HG02610 (cell line): ENCODE measurements around the gene LRRC45.
"Not testable (repeated sequence)": the region's sequence is repeated elsewhere in the genome, so short reads cannot be mapped to it uniquely, and the experiment has no call there.

ENCODE experiments used
- ATAC-seq: cut with Tn5 transposase; IDR thresholded peaks from one replicate; pipeline ENCODE4 v1.9.1; 2021; ENCODE audit warnings: mild to moderate bottlenecking, moderate library complexity; ENCODE audit not compliant: unreplicated experiment

LRRC45 gene

GRCh38 chr17:82022981-82023446, at the start of gene LRRC45:
Gene LRRC45 (plus strand): TSS chr17:82023305. CDS start chr17:82023644, 339 bp downstream.
- peak; percentile 89 for ATAC-seq

- no peak for ATAC-seq
Measured at GRCh38 chr17:81973432-81973831, 49.7 kb upstream of the LRRC45 start.

- ATAC-seq, result peak; percentile 20
Measured at GRCh38 chr17:81976332-81977210, 46.5 kb upstream of the LRRC45 start.

- peak; percentile 68 for ATAC-seq
Measured at GRCh38 chr17:81977211-81977808, 45.8 kb upstream of the LRRC45 start, which contains the start of gene ASPSCR1. Gene ASPSCR1 (plus strand): TSS chr17:81977629. CDS start chr17:81977647, 18 bp downstream.

GRCh38 chr17:81978524-81979298, 44.4 kb upstream of the LRRC45 start:
- ATAC-seq, result no peak

GRCh38 chr17:81980122-81980521, 43.0 kb upstream of the LRRC45 start:
- ATAC-seq, result no peak

- no peak for ATAC-seq
Measured at GRCh38 chr17:81980707-81981343, 42.3 kb upstream of the LRRC45 start.

GRCh38 chr17:81981511-81981910, 41.6 kb upstream of the LRRC45 start:
- not testable (repeated sequence) for ATAC-seq

GRCh38 chr17:81983011-81983638, 40.0 kb upstream of the LRRC45 start:
- no peak for ATAC-seq

GRCh38 chr17:81983639-81984373, 39.3 kb upstream of the LRRC45 start:
- ATAC-seq, result no peak

- ATAC-seq, result no peak
Measured at GRCh38 chr17:81984773-81985410, 38.2 kb upstream of the LRRC45 start.

- no peak for ATAC-seq
Measured at GRCh38 chr17:81986606-81987005, 36.5 kb upstream of the LRRC45 start.

GRCh38 chr17:81987161-81987770, 35.8 kb upstream of the LRRC45 start:
- ATAC-seq, result no peak

- no peak for ATAC-seq
Measured at GRCh38 chr17:81990836-81991683, 32.0 kb upstream of the LRRC45 start.

- ATAC-seq, result no peak
Measured at GRCh38 chr17:81991684-81992305, 31.3 kb upstream of the LRRC45 start.

- ATAC-seq, result no peak
Measured at GRCh38 chr17:81992306-81993102, 30.6 kb upstream of the LRRC45 start.
